HG03196 (cell line): ENCODE results near the gene CSRP1.

Experiments
- ATAC-seq: cut with Tn5 transposase; IDR thresholded peaks from one replicate; pipeline ENCODE4 v1.9.1; 2021; ENCODE audit not compliant: unreplicated experiment

CSRP1 gene

GRCh38 chr1:201513498-201514243 is 6.7 kb upstream of the CSRP1 start:
- no peak for ATAC-seq

DNA sequence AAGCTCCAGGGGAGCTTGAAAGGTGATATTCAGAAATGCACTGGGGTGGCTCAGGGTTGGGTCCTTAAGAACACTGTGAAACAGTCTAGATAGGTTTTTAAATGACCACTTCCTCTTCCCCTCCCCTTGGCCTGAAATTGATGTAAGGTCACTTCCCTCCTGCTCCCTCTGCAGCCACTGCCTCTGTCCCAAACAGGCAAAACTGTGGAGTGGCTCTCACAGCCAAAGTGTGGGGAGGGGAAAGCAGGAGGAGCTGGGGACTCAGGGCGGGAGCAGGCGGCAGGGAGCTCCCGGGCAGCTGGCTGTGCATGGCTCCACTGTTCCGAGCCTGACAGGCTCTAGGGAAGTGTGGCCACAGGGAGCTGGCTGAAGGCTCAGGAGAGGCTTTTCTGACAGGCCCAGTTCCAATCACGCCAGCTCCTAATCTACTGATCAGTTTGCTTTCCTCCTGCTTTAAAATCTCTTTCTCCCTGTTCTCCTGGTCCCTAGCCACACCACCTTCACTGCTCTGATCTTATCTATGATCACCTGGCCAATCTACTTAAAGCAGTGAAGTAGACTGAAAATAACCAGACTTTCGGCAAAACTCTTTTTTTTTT is 5.1 kb upstream of the CSRP1 start:
- no peak for ATAC-seq

GRCh38 chr1:201511396-201511940 is 4.5 kb upstream of the CSRP1 start:
- ATAC-seq = no peak

- no peak for ATAC-seq
Measured at GRCh38 chr1:201510734-201511133, 3.8 kb upstream of the CSRP1 start.

DNA sequence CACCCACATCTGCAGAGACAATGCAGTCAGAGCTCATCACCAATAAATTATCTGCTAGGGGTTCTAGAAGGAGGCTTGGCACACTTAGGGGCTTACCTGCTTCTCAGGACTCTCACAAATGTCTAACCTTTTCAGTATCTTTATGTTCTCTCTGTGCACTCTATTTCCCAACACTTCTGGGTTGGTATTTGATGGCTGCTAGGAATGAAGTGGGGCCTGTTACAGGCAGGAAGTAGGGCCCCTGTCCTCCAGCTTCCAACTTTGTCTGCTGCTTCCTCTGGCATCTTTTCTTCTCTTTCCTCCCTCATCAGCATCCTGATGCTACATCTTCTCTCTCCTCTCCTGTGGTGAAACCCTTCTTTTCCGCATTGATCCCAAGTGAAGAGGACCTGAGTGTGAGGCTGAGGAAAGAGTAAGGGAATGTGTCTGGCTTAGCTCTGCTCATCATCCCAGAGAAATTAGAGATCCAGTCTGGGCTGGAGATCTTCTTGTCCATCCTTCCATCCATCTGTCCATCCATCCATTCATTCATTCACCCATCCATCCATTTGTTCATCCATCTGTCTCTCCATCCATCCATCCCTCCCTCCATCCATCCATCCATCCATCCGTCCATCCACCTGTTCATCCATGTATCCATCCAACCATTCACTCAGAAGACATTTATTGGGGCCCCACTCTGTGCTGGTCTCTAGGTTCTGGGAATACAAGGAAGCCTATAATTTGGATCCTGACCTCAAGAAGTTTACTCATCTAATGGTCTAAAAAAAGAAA is 2.9 kb upstream of the CSRP1 start:
- no peak for ATAC-seq

- ATAC-seq = no peak
Measured at GRCh38 chr1:201508809-201509208, 1.9 kb upstream of the CSRP1 start.

DNA sequence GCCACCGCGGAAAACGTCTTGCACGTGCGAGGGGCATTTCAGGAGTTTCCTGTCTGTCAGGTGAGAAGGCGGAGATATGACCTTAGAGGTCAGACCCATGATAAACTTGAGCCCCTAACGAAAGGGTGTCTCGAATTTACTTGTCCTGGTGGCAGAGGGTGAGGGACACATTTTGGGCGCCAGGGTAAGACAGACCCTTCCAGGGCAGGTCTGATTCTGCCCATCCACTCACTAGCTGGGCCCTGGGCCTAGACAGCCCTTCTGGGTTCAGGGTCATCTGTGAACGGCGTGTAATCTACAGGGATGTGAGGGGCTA is 395 bp upstream of the CSRP1 start:
- ATAC-seq = peak; percentile 3

DNA sequence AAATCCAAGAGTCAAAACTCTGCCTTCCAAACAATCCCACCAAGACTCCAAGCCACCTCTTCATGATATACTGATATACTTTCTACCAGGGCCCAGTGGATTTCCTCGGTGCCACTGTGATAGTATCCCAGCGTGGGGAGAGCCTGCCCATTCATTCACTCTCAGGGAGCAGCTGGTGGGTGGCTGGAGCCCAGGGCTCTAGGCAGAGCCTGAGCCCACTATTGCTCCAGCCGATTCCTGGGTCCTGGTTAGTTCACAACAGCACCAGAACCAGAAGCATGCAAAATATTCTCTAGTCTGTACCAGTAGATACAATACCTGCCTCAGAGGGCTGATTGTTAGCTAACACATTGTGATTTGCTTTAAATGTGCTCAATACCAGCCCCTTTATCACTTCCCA is 831 bp downstream of the CSRP1 start:
- no peak for ATAC-seq

DNA sequence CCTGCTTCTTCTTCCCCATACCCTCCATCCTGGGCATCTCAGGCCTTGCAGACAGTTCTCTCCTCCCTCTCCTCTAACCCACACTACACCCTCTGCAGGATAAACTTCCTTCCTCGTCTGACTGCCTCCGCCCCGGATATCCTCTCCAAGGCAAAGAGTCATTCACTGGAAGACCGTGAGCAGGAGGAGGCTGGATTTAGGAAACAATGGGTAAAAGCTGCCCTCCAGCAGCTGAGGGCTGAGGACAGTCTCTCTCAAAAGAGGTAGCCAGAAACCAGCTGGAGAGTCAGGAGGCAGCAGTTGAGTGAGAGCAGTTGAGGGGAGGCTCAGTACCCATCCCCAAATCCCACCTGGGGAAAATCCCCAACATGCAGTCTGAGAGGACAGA is 1.4 kb downstream of the CSRP1 start:
- ATAC-seq = no peak

GRCh38 chr1:201504799-201505502 is 2.0 kb downstream of the CSRP1 start:
- ATAC-seq = no peak

GRCh38 chr1:201504179-201504631 is 2.7 kb downstream of the CSRP1 start:
- ATAC-seq = no peak

DNA sequence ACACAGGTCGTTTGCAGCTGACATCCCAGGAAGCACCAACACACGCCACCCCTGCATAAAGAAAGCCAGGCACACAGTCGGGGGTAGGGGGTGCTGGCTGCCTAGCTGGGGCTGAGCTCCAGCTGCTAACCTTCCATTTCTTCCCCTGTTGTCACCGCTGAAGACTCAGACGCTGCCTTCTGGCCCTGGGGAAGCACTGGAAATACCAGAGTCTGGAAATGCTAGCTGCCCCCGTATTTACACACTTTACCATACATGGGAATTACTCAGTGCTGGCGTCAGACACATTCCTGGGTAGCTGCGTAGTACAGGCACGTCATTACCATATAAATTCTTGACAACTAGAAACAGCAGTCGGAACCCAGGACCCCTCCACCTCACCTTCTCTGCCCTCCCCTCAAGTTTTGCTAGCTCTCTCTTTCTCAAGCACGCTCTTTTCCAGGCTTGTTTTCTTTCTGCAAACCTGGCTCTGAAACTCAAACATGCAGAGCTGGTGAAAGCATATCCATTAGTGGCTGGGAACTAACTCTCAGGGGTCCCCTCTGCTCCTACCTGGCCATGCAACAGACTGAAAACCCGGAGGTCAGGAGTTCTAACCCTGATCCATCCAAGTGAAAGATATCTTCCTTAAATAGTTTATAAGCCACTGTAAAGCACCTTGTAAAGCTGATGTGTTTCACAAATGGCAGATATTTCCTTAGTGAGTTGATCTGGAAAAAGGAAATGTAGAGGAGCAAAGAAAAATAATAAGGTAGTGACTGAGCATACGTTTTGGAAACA is 3.3 kb downstream of the CSRP1 start:
- ATAC-seq = no peak

- ATAC-seq = no peak
Measured at GRCh38 chr1:201502511-201502857, 4.4 kb downstream of the CSRP1 start.

- ATAC-seq = no peak
Measured at GRCh38 chr1:201501812-201502510, 5.0 kb downstream of the CSRP1 start.

GRCh38 chr1:201501144-201501543 is 5.8 kb downstream of the CSRP1 start:
- ATAC-seq = no peak

- ATAC-seq = no peak
Measured at GRCh38 chr1:201500670-201501120, 6.2 kb downstream of the CSRP1 start.

GRCh38 chr1:201499795-201500669 is 6.9 kb downstream of the CSRP1 start:
- no peak for ATAC-seq

- ATAC-seq = no peak
Measured at GRCh38 chr1:201499191-201499590, 7.7 kb downstream of the CSRP1 start.

DNA sequence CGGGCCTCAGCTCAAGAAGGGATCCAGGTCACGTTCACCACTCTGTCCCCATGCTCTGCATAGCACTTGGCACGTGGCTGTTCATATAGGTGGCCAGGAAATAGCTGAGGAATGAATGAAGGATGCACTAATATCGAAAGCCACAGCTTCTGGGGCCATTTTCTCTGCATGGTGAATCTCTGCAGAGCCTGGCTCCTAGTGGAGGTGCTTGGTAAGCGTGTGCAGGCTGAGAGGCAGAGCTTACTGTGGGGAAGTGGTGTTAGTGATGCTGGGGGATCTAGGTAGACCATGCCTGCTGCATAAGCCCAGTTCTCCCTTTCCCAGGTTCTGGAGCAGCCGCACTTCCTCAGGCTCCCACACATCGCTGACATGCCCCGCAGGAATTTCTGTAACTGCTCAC is 8.3 kb downstream of the CSRP1 start:
- no peak for ATAC-seq
